Inferior parietal cortex (tissue), 1 donor: ENCODE results near the gene COX5B.
"Not testable (repeated sequence)": the region's sequence is repeated elsewhere in the genome, so short reads cannot be mapped to it uniquely, and the experiment has no call there.

Experiments used
- DNase-seq: peaks from one replicate; pipeline ENCODE4 v3.0.0-alpha.2; 2016; ENCODE audit errors: extremely low spot score

COX5B gene

DNA sequence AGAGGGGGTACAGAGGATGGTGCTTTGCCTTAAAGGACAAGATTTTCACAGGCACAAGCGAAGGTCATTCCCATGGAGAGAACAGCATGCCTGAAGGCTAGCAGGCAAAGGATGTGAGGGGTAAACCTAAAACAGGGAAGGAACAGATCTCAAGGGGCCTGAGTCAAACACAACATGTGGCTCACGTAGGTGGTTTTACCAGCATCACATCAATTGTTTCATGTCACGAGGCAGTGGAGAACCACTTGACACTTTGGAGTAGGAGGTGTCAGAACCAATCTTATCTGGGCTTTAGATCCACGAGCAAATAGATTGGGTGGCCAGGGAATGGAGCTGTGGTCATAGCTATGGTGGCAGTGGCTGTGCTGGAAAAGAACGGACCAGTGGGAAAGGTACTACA lies 8.4 kb downstream of the COX5B start:
- DNase-seq = peak; percentile 12

GRCh38 chr2:97654791-97655190 lies 8.9 kb downstream of the COX5B start:
- no peak for DNase-seq

- no peak for DNase-seq
Measured at GRCh38 chr2:97656129-97656755, 10.4 kb downstream of the COX5B start.

DNA sequence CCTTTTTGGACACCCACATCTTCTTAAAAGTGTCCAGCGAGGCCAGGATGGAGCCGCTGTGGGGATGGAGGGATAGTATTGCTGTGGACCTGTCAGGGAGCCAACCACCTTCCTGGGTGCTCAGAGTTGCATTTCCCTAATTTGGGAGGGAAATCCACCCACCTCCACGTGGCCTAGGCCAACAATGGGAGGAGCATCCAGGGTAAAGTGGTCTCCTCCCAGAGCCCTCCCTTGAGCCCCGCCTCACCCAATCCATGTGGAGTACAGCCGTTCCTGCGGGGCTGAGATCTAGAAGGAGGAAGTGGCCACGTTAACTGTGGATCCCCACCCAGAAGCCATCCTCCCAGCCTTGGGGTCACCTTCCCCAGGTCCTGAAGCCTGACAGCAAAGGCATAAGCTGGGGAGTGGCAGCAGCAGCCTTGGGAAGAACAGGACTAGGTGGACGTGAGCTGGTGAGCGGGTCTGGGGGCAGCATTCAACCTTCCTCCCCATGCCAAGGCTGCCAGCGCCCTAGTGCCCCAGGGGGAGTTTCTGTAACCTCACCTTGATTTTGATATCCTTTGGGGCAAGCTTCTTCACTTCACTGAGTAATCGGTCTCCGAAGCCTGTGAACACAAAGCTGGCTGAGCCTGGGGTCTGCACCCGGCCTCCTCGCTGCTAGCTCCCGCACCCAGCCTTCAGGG lies 11.2 kb downstream of the COX5B start:
- no peak for DNase-seq

DNA sequence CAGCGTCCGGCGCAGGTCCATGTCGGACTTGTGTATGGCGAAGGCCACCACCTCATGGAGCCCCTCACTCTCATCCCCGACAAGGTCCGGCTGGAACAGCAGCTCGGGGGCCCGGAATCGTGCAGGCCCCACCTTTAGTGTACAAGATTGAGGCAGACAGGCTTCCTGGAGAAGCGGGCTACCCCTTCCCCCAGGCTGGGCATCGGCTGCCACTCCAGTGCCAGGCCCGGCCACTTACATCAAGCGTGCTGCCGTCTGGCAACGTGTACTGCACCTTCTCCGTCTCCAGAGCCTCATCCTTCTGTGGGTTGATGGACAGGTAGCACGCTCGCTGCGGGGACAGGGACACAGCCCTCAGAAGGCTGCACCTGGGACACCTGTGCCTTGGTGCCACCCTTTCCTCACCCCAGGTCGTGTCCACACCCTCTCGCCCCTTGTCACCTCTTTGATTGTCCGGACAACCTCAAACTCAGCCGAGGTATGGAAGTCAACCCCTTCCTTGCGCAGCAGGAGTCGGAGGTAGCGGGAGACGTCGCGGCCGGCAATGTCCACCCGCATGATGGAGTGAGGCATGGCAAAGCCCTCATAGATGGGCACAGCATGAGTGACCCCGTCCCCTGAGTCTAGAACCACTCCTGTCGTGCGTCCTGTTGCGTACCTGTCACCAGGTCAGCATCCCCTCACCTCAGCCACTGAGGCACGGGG lies 12.3 kb downstream of the COX5B start:
- no peak for DNase-seq

- no peak for DNase-seq
Measured at GRCh38 chr2:97658691-97659157, 12.9 kb downstream of the COX5B start.

DNA sequence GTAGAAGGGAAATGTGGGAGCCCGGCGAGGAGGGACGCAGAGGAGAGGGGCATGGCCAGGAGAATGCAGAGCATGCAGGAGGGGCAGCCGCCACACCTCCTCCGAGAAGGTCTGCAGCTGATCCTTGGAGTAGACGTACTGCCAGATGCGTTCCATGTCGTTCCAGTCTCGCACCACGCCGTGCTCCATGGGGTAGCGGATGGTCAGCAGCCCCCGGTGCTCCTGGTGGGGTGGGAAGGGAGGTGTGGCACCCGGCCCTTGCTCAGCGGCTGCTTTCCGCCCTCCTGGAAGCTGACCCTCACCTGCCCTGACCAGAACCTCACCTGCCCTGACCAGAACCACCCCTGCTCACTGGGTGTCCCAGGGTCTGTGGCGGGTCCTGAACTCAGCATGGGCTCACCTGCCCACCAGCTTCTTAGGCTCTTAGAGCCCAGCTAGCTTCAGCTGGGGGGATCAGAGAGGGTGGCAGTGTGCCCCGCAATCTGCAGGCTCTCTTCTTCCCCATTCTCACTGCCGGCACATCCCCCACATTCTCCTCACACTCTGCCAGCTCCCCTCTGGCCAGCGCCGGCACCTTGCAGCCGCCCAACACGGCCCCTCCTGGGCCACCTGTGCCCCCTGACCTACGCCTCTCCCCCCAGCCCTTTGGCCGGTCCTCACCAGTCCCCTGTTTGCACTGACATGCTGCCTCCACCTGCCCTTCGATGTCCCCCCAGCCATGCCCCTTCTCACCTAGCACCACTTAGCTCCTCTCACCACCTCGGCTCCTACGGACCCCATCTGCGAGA lies 13.6 kb downstream of the COX5B start:
- DNase-seq = no peak

GRCh38 chr2:97660044-97660774 lies 14.3 kb downstream of the COX5B start:
- DNase-seq = no peak

GRCh38 chr2:97660775-97661389 lies 15.0 kb downstream of the COX5B start:
- no peak for DNase-seq

DNA sequence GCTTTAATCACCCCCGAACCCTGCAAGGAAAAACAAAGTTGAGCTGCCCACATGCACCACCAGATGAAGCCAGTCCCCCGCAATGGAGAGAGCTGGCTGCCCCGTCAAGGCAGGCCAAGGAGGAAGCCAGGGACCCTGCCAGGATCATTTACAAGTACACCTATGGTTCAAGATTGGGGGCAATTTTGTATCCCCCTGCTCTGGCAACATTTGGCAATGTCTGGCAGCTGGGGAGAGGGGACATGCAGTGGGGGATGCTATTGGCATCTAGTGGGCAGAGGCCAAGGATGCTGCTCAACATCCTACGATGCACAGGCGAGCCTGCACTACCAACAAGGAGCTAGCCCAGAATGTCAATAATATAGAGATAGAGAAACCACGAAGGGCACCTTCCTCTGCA lies 16.1 kb downstream of the COX5B start:
- no peak for DNase-seq

DNA sequence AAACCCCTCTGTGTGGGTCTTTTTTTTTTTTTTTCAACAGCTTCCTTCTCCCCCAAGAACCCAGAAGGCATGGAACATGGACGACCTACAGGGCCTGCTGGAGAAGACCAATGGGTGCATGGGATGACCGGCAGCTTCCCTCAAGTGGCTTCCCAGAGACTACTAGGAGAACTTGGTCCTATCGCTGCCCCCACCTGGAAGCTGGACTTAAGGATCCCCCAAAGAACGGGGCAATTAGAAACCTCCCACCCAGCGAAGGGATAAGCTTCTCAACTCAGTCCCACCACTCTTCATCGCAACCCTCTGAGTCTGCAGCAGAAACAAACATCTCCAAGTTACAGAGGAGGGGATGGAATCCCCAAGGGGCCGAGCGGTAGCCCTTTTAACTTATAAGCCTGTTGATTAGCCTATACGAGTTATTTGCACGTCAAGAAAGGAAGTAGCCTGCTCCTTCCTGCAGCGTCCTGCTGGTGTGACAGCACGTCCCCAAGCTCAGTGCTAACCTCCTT lies 16.6 kb downstream of the COX5B start:
- no peak for DNase-seq

DNA sequence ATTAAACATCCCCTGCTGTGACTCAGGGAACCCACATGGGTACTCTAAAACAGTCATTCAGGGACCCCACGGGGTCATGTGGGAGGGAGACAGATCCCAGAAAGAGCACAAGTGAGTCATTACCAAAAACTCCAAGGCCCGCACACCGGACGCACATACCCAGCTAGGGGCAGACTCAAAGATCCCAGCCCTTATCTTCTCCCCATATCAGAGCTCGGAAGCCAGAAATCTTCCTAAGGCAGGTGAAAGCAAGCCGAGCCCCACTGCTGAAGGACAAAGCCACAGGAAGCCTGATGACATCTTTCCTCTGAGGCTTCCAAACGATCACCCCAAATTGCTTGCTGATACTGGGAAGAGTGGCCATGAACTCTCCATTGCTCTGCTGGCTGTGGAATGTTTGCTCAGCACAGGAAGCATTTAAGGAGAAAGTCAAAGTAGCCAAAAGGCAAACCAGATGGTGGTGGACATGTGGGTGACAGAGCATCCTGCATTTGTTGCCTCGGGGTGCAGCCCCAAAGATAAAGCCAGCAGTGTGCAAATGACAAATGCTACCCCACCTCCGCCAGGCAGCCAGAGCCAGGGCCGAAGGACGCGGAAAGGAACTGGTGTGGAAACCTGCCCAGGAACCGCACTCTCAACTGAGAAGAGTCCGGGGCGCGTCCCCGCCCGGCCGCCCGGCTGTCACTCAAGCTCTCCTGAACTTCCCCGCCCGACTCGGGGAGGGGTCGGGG lies 17.2 kb downstream of the COX5B start:
- peak; percentile 47 for DNase-seq

GRCh38 chr2:97663626-97663961 lies 17.7 kb downstream of the COX5B start:
- DNase-seq = no peak

DNA sequence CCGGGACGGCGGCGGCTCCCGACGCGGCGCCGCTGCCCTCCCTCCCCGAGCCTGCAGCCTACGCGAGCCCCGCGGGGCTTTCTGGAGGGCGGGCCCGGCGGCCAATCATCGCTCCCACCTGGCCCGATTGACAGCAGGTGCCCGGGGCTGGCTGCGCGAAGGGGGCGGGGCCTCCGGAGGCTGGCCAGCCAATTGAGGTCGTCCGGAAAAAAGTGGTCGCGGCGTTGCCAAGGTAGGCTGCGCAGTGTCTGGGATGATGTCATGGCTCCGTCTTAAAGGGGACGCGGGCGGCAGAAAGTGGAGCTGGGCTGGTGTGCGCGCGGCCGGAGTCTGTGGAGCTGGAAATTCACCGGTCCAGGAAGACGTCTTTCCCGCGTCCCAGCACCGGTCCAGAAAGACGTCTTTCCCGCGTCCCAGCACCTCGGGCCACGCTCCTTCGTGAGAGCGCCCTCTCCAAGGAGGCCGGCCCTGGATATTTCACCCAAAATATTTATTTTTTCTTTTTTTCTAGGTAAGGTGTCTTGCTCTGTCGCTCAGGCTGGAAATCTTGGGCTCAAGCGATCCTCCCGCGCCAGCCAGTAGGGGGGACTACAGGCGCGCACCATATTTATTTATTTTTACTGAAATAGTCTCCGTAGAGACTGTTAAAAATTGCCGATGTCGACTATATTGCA lies 18.2 kb downstream of the COX5B start, which contains the start of gene ACTR1B:
Gene ACTR1B (minus strand): TSS at position 83 of the 674 bp plus-strand sequence. CDS start 154 bp downstream, outside the sequence.
- DNase-seq = peak; percentile 98

- DNase-seq = peak; percentile 35
Measured at GRCh38 chr2:97664636-97664970, 18.7 kb downstream of the COX5B start.

DNA sequence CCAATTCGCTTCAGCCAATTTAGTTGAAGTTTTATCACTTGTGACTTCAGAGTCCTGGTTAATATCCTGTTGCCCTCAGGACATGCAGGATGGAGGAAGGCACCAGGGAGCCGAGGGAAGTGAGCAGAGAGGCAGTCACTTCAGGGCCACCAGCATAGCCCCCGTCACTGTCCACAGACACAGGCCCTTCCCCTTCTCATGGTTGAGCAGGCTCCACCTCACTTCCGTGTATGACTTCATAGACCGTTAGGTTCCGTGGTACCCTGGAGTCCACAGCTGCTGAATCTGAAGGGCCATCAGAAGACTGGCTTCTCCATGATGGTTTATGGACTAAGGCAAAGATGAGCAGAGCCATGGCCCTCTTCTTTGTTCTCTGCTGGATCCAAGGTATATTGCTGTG lies 23.6 kb downstream of the COX5B start, which contains the start of gene C2orf92:
Gene C2orf92 (plus strand): TSS at position 266 of the 400 bp plus-strand sequence. CDS start 76 bp downstream, at position 342.
- no peak for DNase-seq

- DNase-seq = no peak
Measured at GRCh38 chr2:97670471-97670870, 24.6 kb downstream of the COX5B start.

GRCh38 chr2:97671526-97671925 lies 25.7 kb downstream of the COX5B start:
- DNase-seq = no peak

- DNase-seq = not testable (repeated sequence)
Measured at GRCh38 chr2:97672606-97673140, 26.8 kb downstream of the COX5B start.
